GM23248 (cell line): Measurements from ENCODE around the gene WDR17.

Source experiments
- EZH2 ChIP-seq: fragments of 200-600 bp; sonication (generic); IDR thresholded peaks from 2 replicates; pipeline ENCODE4 v1.6.1; 2018; ENCODE audit warnings: antibody characterized with exemption, mild to moderate bottlenecking; ENCODE audit not compliant: insufficient read depth, poor library complexity, severe bottlenecking
- EZH2phosphoT487 ChIP-seq: fragments of 200-600 bp; sonication (generic); IDR thresholded peaks from 2 replicates; pipeline ENCODE4 v1.6.1; 2018; ENCODE audit warnings: antibody characterized with exemption, moderate library complexity, mild to moderate bottlenecking, low read depth; ENCODE audit not compliant: insufficient read depth

DNA sequence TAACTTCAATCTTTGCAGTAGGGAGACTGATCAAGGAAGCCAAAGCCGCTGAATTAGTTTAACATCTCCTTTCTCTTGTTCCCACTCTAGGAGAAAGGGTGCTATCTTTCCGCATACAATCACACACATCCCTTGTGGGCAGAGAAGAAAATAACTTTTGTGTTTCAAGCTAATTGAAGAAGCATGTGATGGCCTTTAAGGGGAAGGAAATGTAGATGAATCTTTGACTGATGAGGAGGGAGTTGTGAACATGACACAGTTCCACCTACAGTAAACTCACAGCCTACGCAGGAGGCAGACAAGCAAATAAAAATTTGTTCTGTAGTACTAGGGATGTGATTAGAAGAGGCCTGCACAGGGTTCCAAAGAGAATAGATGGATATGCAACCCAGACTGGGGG lies 144.5 kb downstream of the WDR17 start:
- TF ChIP-seq EZH2 (no peak), EZH2phosphoT487 (no peak)
